Astrocyte of the cerebellum (primary cell): ENCODE measurements around the gene CCDC88B.

Experiments
- DNase-seq: peaks from one replicate; pipeline ENCODE4 v3.0.0-alpha.2; 2011; ENCODE audit warnings: low read depth
- H3K4me3 ChIP-seq: 2 replicates; pipeline ENCODE4 v1.5.1; 2011; ENCODE audit warnings: mild to moderate bottlenecking, low read depth, low read length, moderate library complexity
- CTCF ChIP-seq: IDR thresholded peaks from 2 replicates; pipeline ENCODE4 v1.5.1; 2012; ENCODE audit warnings: low read length, low read depth, moderate library complexity, mild to moderate bottlenecking; ENCODE audit errors: missing control alignments
- in situ Hi-C: cut with HindIII; loops from 2 replicates; pipeline ENCODE4 v1.10.0; 2017; ENCODE audit warnings: low sequenced_read_pairs

CCDC88B gene

GRCh38 chr11:64299847-64300648, 40.0 kb upstream of the CCDC88B start, which contains the start of gene CATSPERZ:
Gene CATSPERZ (plus strand): TSS chr11:64300358. CDS start chr11:64300411, 53 bp downstream.
- in situ Hi-C loops, result no loop called here
- no peak for DNase-seq
- H3K4me3 ChIP-seq, result peak within 1 kb of the TSS; percentile 0
- TF ChIP-seq CTCF, result no peak

- no peak for TF ChIP-seq CTCF
- no peak overlapping the region for H3K4me3 ChIP-seq
- DNase-seq, result no peak
- in situ Hi-C loops, result no loop called here
These were observed 36.6 kb upstream of the CCDC88B start for GRCh38 chr11:64303109-64304031.

GRCh38 chr11:64304032-64304315, 36.0 kb upstream of the CCDC88B start:
- no peak for TF ChIP-seq CTCF
- peak overlapping the region; percentile 58 for H3K4me3 ChIP-seq
- in situ Hi-C loops, result no loop called here
- DNase-seq, result no peak

GRCh38 chr11:64304316-64305072, 35.5 kb upstream of the CCDC88B start:
- peak; percentile 59 for DNase-seq
- TF ChIP-seq CTCF, result peak; percentile 88
- in situ Hi-C loops, result no loop called here
- peak overlapping the region; percentile 58 for H3K4me3 ChIP-seq

DNA sequence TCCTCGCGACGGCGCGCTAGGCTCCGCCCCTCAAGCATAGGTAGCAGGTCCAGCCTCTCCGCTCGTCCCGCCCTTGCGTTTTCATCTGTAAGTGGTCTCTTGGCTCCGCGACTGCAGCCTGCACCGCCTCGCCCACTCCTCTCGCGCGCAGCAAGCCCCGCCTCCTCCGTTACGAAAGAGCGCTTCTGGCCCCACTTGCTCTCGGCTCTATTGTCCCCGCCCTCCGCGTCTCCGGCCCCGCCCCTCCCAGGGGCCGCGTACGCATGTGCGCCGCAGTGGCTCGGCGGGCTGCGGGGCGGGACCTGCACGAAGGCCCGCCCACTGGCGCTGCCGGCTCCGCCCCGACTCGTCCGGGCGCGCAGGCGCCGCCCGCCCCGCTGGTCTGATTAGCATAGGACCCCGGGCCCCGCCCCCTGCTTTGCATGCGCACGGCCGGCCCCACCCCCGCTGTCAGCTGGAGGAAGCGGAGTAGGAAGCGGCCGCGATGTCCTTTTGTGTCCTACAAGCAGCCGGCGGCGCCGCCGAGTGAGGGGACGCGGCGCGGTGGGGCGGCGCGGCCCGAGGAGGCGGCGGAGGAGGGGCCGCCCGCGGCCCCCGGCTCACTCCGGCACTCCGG, 34.8 kb upstream of the CCDC88B start, which contains the start of gene ESRRA:
Gene ESRRA, plus strand, starts transcription at position 450 of the 616 bp plus-strand sequence. CDS start 1,656 bp downstream, outside the sequence.
- DNase-seq, result peak; percentile 91
- in situ Hi-C loops, result no loop called here
- TF ChIP-seq CTCF, result no peak
- peak within 1 kb of the TSS; percentile 58 for H3K4me3 ChIP-seq
